GM23338 (cell line): Measurements from ENCODE around the gene NECTIN2.

ENCODE experiments used
- CTCF ChIP-seq, 2 experiments: fragments of 200-600 bp in 1 of 2; sonication (generic) in 1 of 2; conservative IDR thresholded peaks; 2 replicates each; pipeline versions ENCODE4 v1.5.1 to v1.6.1; 2016 to 2017; ENCODE audit warnings: antibody characterized with exemption in 2 of 2, low read depth in 2 of 2, mild to moderate bottlenecking in 2 of 2, moderate library complexity in 1 of 2
- ETS1 ChIP-seq: IDR thresholded peaks from 2 replicates; pipeline ENCODE4 v1.6.1; 2016; ENCODE audit warnings: antibody characterized with exemption
- EZH2 ChIP-seq: fragments of 200-600 bp; sonication (generic); IDR thresholded peaks from one replicate; pipeline ENCODE4 v1.8.0; 2017; ENCODE audit warnings: antibody characterized with exemption, mild to moderate bottlenecking, low read depth; ENCODE audit not compliant: unreplicated experiment
- EZH2phosphoT487 ChIP-seq: fragments of 200-600 bp; sonication (generic); IDR thresholded peaks from one replicate; pipeline ENCODE4 v1.8.1; 2018; ENCODE audit warnings: antibody characterized with exemption; ENCODE audit not compliant: unreplicated experiment
- POLR2AphosphoS5 ChIP-seq: IDR thresholded peaks from 2 replicates; pipeline ENCODE4 v1.6.1; 2016; ENCODE audit warnings: antibody characterized with exemption, low read depth
- REST ChIP-seq: IDR thresholded peaks from one replicate; pipeline ENCODE4 v1.6.1; 2018; ENCODE audit warnings: antibody characterized with exemption; ENCODE audit not compliant: unreplicated experiment
- STAT1 ChIP-seq: IDR thresholded peaks from one replicate; pipeline ENCODE4 v1.6.1; 2016; ENCODE audit warnings: antibody characterized with exemption; ENCODE audit not compliant: unreplicated experiment

- TF ChIP-seq EZH2phosphoT487 (no peak), POLR2AphosphoS5 (no peak; the same call in 1 of the 2 replicates), EZH2 (no peak), REST (no peak), CTCF (conservative IDR thresholded peaks at IDR 0.05; ENCODE audit: low read depth in 2 of 2) (peak; percentile 94 to 99), STAT1 (no peak), ETS1 (no peak)
These were observed 57.7 kb downstream of the NECTIN2 start for GRCh38 chr19:44903602-44904425.
